Measurements from ENCODE around the gene CRLF2. TPM values are rescaled to one million over a fixed set of nuclear protein-coding genes. Genes with fewer than 3 reads are reported as not detected.
"Not testable (repeated sequence)": the region's sequence is repeated elsewhere in the genome, so short reads cannot be mapped to it uniquely, and the experiment has no call there.

Gene CRLF2
- total RNA-seq, 2 experiments from 2014 or later = 0.43 to 0.51 TPM

DNA sequence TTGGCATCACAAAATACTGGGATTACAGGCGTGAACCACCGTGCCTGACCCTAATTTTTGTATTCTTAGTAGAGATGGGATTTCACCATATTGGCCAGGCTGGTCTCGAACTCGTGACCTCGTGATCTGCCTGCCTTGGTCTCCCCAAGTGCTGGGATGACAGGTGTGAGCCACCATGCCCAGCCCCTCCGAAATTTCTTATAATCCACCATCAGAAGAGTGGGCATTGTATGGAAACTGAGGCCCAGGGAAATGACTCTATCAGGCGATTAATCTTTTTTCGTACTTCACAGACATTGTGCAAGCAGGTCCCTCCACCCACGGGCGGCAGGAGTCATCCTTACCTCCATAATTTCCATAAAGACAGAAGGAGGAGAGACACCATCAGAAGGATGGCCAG is 16.0 kb downstream of the CRLF2 start:
- ChIA-PET POLR2A (no interaction called here), CTCF (no interaction called here)
- intact Hi-C loops (cut with micrococcal nuclease) = no loop called here
- Mint-ChIP-seq H3K4me1 (ENCODE audit: low read depth) (no peaks in the 10 kb centered on the region), H3K27me3 (no peaks in the 10 kb centered on the region), H3K4me3 (no peak overlapping the region), H3K36me3 (ENCODE audit: low read depth) (no peaks in the 10 kb centered on the region), H3K9me3 (no peaks in the 10 kb centered on the region), H3K27ac (no peak overlapping the region)
- DNase-seq (no peak), ATAC-seq (no peak)
- TF ChIP-seq, protein P1, sequence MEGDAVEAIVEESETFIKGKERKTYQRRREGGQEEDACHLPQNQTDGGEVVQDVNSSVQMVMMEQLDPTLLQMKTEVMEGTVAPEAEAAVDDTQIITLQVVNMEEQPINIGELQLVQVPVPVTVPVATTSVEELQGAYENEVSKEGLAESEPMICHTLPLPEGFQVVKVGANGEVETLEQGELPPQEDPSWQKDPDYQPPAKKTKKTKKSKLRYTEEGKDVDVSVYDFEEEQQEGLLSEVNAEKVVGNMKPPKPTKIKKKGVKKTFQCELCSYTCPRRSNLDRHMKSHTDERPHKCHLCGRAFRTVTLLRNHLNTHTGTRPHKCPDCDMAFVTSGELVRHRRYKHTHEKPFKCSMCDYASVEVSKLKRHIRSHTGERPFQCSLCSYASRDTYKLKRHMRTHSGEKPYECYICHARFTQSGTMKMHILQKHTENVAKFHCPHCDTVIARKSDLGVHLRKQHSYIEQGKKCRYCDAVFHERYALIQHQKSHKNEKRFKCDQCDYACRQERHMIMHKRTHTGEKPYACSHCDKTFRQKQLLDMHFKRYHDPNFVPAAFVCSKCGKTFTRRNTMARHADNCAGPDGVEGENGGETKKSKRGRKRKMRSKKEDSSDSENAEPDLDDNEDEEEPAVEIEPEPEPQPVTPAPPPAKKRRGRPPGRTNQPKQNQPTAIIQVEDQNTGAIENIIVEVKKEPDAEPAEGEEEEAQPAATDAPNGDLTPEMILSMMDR (IDR thresholded peaks at IDR 0.05) = no peak

DNA sequence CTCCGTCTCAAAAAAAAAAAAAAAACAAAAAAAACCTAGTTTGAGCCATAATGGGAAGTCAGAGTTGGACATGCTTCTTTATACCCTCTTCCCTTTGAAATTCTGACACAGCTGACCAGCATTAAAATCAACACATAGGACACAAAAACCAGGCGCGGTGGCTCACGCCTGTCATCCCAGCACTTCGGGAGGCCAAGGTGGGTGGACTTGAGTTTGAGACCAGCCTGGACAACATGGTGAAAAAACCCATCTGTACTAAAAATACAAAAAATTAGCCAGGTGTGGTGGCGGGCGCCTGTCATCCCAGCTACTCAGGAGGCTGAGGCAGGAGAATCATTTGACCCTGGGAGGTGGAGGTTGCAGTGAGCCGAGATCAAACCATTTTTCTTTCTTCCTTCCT is 20.3 kb downstream of the CRLF2 start:
- ATAC-seq; H3K4me3 Mint-ChIP-seq; H3K4me1 Mint-ChIP-seq (ENCODE audit: low read depth); H3K27me3 Mint-ChIP-seq; H3K27ac Mint-ChIP-seq; H3K9me3 Mint-ChIP-seq; intact Hi-C loops (cut with micrococcal nuclease); H3K36me3 Mint-ChIP-seq (ENCODE audit: low read depth); DNase-seq; POLR2A ChIA-PET; CTCF ChIA-PET: not testable (repeated sequence)

DNA sequence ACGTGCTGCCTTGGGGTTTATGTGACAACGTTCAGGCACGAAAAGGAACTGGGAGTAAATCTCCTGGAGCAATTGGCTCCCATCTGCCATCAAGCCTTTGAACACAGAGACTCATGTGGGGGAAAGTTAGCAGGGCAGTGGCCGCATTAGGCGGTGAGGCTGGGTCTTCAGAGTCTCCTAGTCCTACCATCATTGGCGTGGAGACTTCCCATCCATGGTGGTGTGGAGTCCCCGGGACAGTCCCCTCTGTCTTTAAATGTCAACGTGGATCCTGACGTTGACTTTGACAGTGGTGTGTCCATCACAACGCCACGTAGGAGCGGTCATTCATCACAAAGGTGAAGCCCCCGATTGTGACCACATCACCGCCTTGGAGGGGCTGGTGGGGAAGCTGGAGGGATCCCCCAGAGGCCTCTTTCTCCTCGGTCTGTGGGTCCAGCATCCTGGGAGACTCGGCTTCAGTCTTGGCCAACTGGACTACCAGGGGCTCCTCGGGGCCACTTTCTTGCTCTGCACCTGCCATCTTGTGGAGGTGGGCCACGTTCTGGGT is 21.8 kb downstream of the CRLF2 start:
- ChIA-PET CTCF (no interaction called here), POLR2A (no interaction called here)
- intact Hi-C loops (cut with micrococcal nuclease) = no loop called here
- Mint-ChIP-seq H3K27me3 (no peaks in the 10 kb centered on the region), H3K4me1 (ENCODE audit: low read depth) (no peaks in the 10 kb centered on the region), H3K4me3 (no peak overlapping the region), H3K27ac (no peak overlapping the region), H3K9me3 (no peaks in the 10 kb centered on the region), H3K36me3 (ENCODE audit: low read depth) (no peaks in the 10 kb centered on the region)
- ATAC-seq = no peak
- DNase-seq = no peak
- TF ChIP-seq, protein P1 (IDR thresholded peaks at IDR 0.05) = no peak

DNA sequence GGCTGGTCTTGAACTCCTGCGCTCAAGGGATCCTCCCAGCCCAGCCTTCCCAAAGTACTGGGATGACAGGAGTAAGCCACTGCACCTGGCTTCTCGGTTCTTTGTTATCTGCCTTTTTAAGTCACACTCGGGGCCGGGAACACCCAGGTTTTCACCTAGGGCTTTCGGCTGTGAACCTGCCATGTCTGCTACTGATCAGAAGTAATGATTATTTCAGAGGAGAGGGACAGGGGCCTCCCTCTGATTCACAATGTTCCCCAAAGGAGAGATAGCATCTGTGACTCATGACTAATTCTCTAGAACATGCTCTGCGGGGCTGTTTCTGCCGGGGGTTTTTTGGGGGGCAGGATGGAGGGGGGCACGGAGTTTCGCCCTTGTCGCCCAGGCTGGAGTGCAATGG is 26.9 kb downstream of the CRLF2 start:
- TF ChIP-seq, protein P1 (IDR thresholded peaks at IDR 0.05) = no peak
- no peak for DNase-seq
- H3K4me1 Mint-ChIP-seq (ENCODE audit: low read depth) = no peaks in the 10 kb centered on the region
- H3K9me3 Mint-ChIP-seq = no peaks in the 10 kb centered on the region
- CTCF ChIA-PET = no interaction called here
- H3K36me3 Mint-ChIP-seq (ENCODE audit: low read depth) = no peaks in the 10 kb centered on the region
- H3K27me3 Mint-ChIP-seq = no peaks in the 10 kb centered on the region
- POLR2A ChIA-PET = no interaction called here
- H3K4me3 Mint-ChIP-seq = no peak overlapping the region
- no peak for ATAC-seq
- no peak overlapping the region for H3K27ac Mint-ChIP-seq
- intact Hi-C loops (cut with micrococcal nuclease) = no loop called here

DNA sequence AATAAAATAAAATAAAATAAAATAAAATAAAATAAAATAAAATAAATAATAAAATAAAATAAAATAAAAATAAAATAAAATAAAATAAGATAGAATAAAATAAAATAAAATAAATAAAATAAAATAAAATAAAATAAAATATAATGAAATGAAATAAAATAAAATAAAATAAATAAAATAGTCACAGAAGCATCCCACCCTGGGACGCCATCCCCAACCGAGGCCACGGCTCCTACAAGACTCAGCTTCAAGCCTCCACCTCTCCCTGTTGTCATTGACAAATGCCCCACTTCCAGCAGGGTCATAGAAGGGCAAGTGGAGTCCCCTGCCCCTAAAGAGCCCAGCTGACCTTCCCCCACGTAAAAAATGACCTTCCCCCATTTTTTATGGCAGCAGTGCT is 30.2 kb downstream of the CRLF2 start:
- ChIA-PET CTCF (no interaction called here), POLR2A (no interaction called here)
- H3K9me3 Mint-ChIP-seq = no peaks in the 10 kb centered on the region

DNA sequence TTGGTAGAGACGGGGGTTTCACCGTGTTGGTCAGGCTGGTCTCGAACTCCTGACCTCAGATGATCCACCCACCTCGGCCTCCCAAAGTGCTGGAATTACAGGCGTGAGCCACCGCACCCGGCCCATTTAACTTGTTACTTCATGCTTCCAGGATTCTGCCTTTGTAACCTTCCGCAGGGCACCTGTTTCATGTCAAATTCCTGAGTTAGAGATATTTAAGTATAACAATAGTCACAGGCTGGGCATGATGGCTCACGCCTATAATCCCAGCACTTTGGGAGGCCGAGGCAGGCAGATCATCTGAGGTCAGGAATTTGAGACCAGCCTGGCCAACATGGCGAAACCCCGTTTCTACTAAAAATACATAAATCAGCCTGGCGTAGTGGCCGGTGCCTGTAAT is 30.8 kb downstream of the CRLF2 start:
- POLR2A ChIA-PET; intact Hi-C loops (cut with micrococcal nuclease); ATAC-seq; H3K4me3 Mint-ChIP-seq; H3K9me3 Mint-ChIP-seq; H3K4me1 Mint-ChIP-seq (ENCODE audit: low read depth); H3K36me3 Mint-ChIP-seq (ENCODE audit: low read depth); H3K27me3 Mint-ChIP-seq; DNase-seq; CTCF ChIA-PET; H3K27ac Mint-ChIP-seq: not testable (repeated sequence)

More for the DNA sequence above, 30.2 kb downstream of the CRLF2 start:
- TF ChIP-seq, protein P1 (IDR thresholded peaks at IDR 0.05) = no peak
- intact Hi-C loops (cut with micrococcal nuclease) = no loop called here
- no peaks in the 10 kb centered on the region for H3K36me3 Mint-ChIP-seq (ENCODE audit: low read depth)
- DNase-seq (no peak), ATAC-seq (no peak)
- no peaks in the 10 kb centered on the region for H3K4me1 Mint-ChIP-seq (ENCODE audit: low read depth)
- no peak overlapping the region for H3K27ac Mint-ChIP-seq
- no peaks in the 10 kb centered on the region for H3K27me3 Mint-ChIP-seq
- no peak overlapping the region for H3K4me3 Mint-ChIP-seq

Data from activated CD8-positive, alpha-beta T cell treated with anti-CD3 and anti-CD28 coated beads for 36 hours (primary cell).